HEK293 (cell line): ENCODE data around the gene SLC6A17.
A peak's percentile ranks its signal among the peaks of the same experiment; 100 is the strongest.

Experiments
- FEZF1 ChIP-seq: fragments of 450-650 bp; formaldehyde crosslinking; IDR thresholded peaks from 2 replicates; pipeline ENCODE4 v1.5.1; 2016; ENCODE audit warnings: missing biosample characterization, missing genetic modification characterization
- GFI1B ChIP-seq: fragments of 450-650 bp; formaldehyde crosslinking; IDR thresholded peaks from 2 replicates; pipeline ENCODE4 v1.5.1; 2016; ENCODE audit warnings: missing biosample characterization, missing genetic modification characterization
- HOXC10 ChIP-seq: sonication (generic); formaldehyde crosslinking; IDR thresholded peaks from 2 replicates; pipeline ENCODE4 v1.8.1; 2023; ENCODE audit warnings: mild to moderate bottlenecking, missing genetic modification reagents
- ZBTB21 ChIP-seq: fragments of 450-650 bp; formaldehyde crosslinking; IDR thresholded peaks from 2 replicates; pipeline ENCODE4 v1.5.1; 2017; ENCODE audit warnings: missing biosample characterization, missing genetic modification characterization
- ZEB2 ChIP-seq: fragments of 450-650 bp; formaldehyde crosslinking; IDR thresholded peaks from 2 replicates; pipeline ENCODE4 v1.5.1; 2016; ENCODE audit warnings: missing biosample characterization, missing genetic modification characterization
- ZNF10 ChIP-seq: fragments of 450-650 bp; formaldehyde crosslinking; IDR thresholded peaks from 2 replicates; pipeline ENCODE4 v1.5.1; 2017; ENCODE audit warnings: missing biosample characterization, missing genetic modification characterization
- ZNF140 ChIP-seq: fragments of 450-650 bp; formaldehyde crosslinking; IDR thresholded peaks from 2 replicates; pipeline ENCODE4 v1.5.1; 2016; ENCODE audit warnings: missing biosample characterization, missing genetic modification characterization
- ZNF16 ChIP-seq: fragments of 450-650 bp; formaldehyde crosslinking; IDR thresholded peaks from 2 replicates; pipeline ENCODE4 v1.5.1; 2016; ENCODE audit warnings: low read depth, missing biosample characterization, missing genetic modification characterization
- ZNF169 ChIP-seq: fragments of 450-650 bp; formaldehyde crosslinking; IDR thresholded peaks from 2 replicates; pipeline ENCODE4 v1.5.1; 2016; ENCODE audit warnings: missing biosample characterization, missing genetic modification characterization
- ZNF174 ChIP-seq: fragments of 450-650 bp; formaldehyde crosslinking; IDR thresholded peaks from 2 replicates; pipeline ENCODE4 v1.5.0; 2017; ENCODE audit warnings: missing biosample characterization, mild to moderate bottlenecking, missing genetic modification characterization
- ZNF184 ChIP-seq: fragments of 450-650 bp; IDR thresholded peaks from 2 replicates; pipeline ENCODE4 v1.5.1; 2018; ENCODE audit warnings: missing biosample characterization, mild to moderate bottlenecking, missing genetic modification characterization
- ZNF221 ChIP-seq: fragments of 450-650 bp; formaldehyde crosslinking; IDR thresholded peaks from 2 replicates; pipeline ENCODE4 v1.5.1; 2017; ENCODE audit warnings: missing biosample characterization, missing genetic modification characterization, borderline replicate concordance
- ZNF423 ChIP-seq: fragments of 450-650 bp; formaldehyde crosslinking; IDR thresholded peaks from 2 replicates; pipeline ENCODE4 v1.5.1; 2016; ENCODE audit warnings: missing biosample characterization, missing genetic modification characterization
- ZNF473 ChIP-seq: fragments of 450-650 bp; formaldehyde crosslinking; IDR thresholded peaks from 2 replicates; pipeline ENCODE4 v1.5.1; 2017; ENCODE audit warnings: missing biosample characterization, missing genetic modification characterization
- ZNF501 ChIP-seq: fragments of 450-650 bp; formaldehyde crosslinking; IDR thresholded peaks from 2 replicates; pipeline ENCODE4 v1.5.1; 2016; ENCODE audit warnings: missing biosample characterization, missing genetic modification characterization
- ZNF558 ChIP-seq: fragments of 450-650 bp; formaldehyde crosslinking; IDR thresholded peaks from 2 replicates; pipeline ENCODE4 v1.5.1; 2016; ENCODE audit warnings: missing biosample characterization, missing genetic modification characterization
- ZNF571 ChIP-seq: fragments of 450-650 bp; formaldehyde crosslinking; IDR thresholded peaks from 2 replicates; pipeline ENCODE4 v1.5.0; 2017; ENCODE audit warnings: missing biosample characterization, missing genetic modification characterization
- ZNF626 ChIP-seq: fragments of 450-650 bp; sonication (Bioruptor Pico); formaldehyde crosslinking; IDR thresholded peaks from 2 replicates; pipeline ENCODE4 v1.5.1; 2018; ENCODE audit warnings: missing biosample characterization, missing genetic modification characterization, inconsistent platforms
- ZNF629 ChIP-seq: fragments of 450-650 bp; formaldehyde crosslinking; IDR thresholded peaks from 2 replicates; pipeline ENCODE4 v1.5.1; 2017; ENCODE audit warnings: missing biosample characterization, missing genetic modification characterization
- ZNF785 ChIP-seq: fragments of 450-650 bp; formaldehyde crosslinking; IDR thresholded peaks from 2 replicates; pipeline ENCODE4 v1.5.1; 2016; ENCODE audit warnings: missing biosample characterization, missing genetic modification characterization
- ZNF791 ChIP-seq: fragments of 450-650 bp; formaldehyde crosslinking; IDR thresholded peaks from 2 replicates; pipeline ENCODE4 v1.5.1; 2016; ENCODE audit warnings: missing biosample characterization, missing genetic modification characterization
- ZNF792 ChIP-seq: fragments of 450-650 bp; formaldehyde crosslinking; IDR thresholded peaks from 2 replicates; pipeline ENCODE4 v1.5.1; 2016; ENCODE audit warnings: missing biosample characterization, missing genetic modification characterization
- ZNF837 ChIP-seq: fragments of 450-650 bp; formaldehyde crosslinking; IDR thresholded peaks from 2 replicates; pipeline ENCODE4 v1.5.1; 2016; ENCODE audit warnings: missing biosample characterization, missing genetic modification characterization
- TF ChIP-seq, protein P1 (sequence below): fragments of 450-650 bp; formaldehyde crosslinking; IDR thresholded peaks from 2 replicates; pipeline ENCODE4 v1.5.1; 2016; ENCODE audit warnings: missing biosample characterization, missing genetic modification characterization
- TF ChIP-seq, protein P2 (sequence below): fragments of 450-650 bp; IDR thresholded peaks from 2 replicates; pipeline ENCODE4 v1.5.1; 2018; ENCODE audit warnings: missing biosample characterization, missing genetic modification characterization
- TF ChIP-seq, protein P3 (sequence below): fragments of 450-650 bp; formaldehyde crosslinking; IDR thresholded peaks from 2 replicates; pipeline ENCODE4 v1.5.1; 2016; ENCODE audit warnings: missing biosample characterization, missing genetic modification characterization
- TF ChIP-seq, protein P4 (sequence below): fragments of 450-650 bp; formaldehyde crosslinking; IDR thresholded peaks from 2 replicates; pipeline ENCODE4 v1.5.1; 2016; ENCODE audit warnings: missing biosample characterization, missing genetic modification characterization
- TF ChIP-seq, protein P5 (sequence below): fragments of 450-650 bp; formaldehyde crosslinking; IDR thresholded peaks from 2 replicates; pipeline ENCODE4 v1.5.1; 2017; ENCODE audit warnings: missing biosample characterization, missing genetic modification characterization
- TF ChIP-seq, protein P6 (sequence below): fragments of 450-650 bp; IDR thresholded peaks from 2 replicates; pipeline ENCODE4 v1.5.1; 2018; ENCODE audit warnings: missing biosample characterization, mild to moderate bottlenecking, missing genetic modification characterization

Gene SLC6A17

DNA sequence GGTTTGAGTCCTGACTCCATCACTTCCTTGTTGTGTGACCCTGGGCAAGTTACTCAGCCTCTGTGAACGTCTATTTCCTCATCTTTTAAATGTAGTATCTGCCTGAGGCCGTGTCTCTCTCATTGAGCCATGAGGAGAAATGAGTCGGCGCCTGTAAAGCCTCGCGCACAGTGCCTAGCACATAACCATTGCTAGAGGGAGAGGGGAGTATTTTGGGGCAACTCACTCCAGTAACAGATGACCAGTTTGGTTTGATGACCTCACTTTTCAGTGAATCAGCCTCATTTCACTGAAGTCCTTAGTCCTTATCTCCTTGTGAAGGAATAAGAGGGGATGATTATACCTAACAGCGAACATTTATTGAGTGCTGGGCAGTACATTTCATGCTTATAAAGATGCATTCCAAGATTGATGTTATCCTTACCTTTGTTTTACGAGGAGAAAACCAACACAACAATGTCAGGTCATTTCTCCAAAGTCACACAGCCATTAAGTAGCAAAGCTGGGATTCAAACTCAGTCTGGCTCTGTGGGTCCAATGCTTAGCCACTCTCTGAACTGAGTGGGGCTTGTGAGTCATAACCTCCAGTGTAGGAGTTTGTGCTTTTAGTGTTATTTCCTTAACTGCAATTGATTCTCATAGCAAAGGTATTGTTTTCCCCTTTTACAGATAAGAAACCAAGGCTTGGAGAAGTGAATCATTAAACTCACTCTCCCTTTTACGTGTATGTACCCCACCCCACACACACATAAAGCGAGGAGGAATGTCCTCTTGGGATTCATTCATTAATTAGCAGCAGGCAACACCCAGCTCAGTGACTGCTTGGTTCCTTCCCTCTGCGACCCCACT, 85.8 kb downstream of the SLC6A17 start (continued):
- TF ChIP-seq FEZF1 (tag by site-specific recombination) (peak; percentile 65), ZNF792 (tag by site-specific recombination) (no peak), ZNF169 (no peak), ZBTB21 (tag by site-specific recombination) (peak; percentile 87), ZNF221 (tag by site-specific recombination) (no peak), ZNF791 (tag by site-specific recombination) (no peak), ZNF837 (tag by site-specific recombination) (no peak), ZNF423 (tag by site-specific recombination) (no peak), ZNF629 (tag by site-specific recombination) (peak; percentile 92), ZNF140 (no peak), ZNF626 (tag by site-specific recombination) (no peak), ZNF785 (tag by site-specific recombination) (no peak), ZNF501 (tag by site-specific recombination) (no peak), ZNF558 (tag by site-specific recombination) (0 out of 2 replicates have a peak, but pooled peaks have one; percentile 21), ZEB2 (tag by site-specific recombination) (peak; percentile 62), ZNF10 (tag by site-specific recombination) (no peak), ZNF473 (no peak), ZNF184 (tag by site-specific recombination) (peak; percentile 9; the same call in 1 of the 2 replicates), ZNF174 (no peak), GFI1B (no peak), HOXC10 (no peak), ZNF16 (tag by site-specific recombination) (no peak), ZNF571 (no peak)
- TF ChIP-seq, protein P1, sequence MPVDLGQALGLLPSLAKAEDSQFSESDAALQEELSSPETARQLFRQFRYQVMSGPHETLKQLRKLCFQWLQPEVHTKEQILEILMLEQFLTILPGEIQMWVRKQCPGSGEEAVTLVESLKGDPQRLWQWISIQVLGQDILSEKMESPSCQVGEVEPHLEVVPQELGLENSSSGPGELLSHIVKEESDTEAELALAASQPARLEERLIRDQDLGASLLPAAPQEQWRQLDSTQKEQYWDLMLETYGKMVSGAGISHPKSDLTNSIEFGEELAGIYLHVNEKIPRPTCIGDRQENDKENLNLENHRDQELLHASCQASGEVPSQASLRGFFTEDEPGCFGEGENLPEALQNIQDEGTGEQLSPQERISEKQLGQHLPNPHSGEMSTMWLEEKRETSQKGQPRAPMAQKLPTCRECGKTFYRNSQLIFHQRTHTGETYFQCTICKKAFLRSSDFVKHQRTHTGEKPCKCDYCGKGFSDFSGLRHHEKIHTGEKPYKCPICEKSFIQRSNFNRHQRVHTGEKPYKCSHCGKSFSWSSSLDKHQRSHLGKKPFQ (tag by site-specific recombination) = no peak
- TF ChIP-seq, protein P2, sequence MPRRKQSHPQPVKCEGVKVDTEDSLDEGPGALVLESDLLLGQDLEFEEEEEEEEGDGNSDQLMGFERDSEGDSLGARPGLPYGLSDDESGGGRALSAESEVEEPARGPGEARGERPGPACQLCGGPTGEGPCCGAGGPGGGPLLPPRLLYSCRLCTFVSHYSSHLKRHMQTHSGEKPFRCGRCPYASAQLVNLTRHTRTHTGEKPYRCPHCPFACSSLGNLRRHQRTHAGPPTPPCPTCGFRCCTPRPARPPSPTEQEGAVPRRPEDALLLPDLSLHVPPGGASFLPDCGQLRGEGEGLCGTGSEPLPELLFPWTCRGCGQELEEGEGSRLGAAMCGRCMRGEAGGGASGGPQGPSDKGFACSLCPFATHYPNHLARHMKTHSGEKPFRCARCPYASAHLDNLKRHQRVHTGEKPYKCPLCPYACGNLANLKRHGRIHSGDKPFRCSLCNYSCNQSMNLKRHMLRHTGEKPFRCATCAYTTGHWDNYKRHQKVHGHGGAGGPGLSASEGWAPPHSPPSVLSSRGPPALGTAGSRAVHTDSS = no peak
- TF ChIP-seq, protein P3, sequence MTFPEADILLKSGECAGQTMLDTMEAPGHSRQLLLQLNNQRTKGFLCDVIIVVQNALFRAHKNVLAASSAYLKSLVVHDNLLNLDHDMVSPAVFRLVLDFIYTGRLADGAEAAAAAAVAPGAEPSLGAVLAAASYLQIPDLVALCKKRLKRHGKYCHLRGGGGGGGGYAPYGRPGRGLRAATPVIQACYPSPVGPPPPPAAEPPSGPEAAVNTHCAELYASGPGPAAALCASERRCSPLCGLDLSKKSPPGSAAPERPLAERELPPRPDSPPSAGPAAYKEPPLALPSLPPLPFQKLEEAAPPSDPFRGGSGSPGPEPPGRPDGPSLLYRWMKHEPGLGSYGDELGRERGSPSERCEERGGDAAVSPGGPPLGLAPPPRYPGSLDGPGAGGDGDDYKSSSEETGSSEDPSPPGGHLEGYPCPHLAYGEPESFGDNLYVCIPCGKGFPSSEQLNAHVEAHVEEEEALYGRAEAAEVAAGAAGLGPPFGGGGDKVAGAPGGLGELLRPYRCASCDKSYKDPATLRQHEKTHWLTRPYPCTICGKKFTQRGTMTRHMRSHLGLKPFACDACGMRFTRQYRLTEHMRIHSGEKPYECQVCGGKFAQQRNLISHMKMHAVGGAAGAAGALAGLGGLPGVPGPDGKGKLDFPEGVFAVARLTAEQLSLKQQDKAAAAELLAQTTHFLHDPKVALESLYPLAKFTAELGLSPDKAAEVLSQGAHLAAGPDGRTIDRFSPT = peak; percentile 62; the same call in 1 of the 2 replicates
- TF ChIP-seq, protein P4, sequence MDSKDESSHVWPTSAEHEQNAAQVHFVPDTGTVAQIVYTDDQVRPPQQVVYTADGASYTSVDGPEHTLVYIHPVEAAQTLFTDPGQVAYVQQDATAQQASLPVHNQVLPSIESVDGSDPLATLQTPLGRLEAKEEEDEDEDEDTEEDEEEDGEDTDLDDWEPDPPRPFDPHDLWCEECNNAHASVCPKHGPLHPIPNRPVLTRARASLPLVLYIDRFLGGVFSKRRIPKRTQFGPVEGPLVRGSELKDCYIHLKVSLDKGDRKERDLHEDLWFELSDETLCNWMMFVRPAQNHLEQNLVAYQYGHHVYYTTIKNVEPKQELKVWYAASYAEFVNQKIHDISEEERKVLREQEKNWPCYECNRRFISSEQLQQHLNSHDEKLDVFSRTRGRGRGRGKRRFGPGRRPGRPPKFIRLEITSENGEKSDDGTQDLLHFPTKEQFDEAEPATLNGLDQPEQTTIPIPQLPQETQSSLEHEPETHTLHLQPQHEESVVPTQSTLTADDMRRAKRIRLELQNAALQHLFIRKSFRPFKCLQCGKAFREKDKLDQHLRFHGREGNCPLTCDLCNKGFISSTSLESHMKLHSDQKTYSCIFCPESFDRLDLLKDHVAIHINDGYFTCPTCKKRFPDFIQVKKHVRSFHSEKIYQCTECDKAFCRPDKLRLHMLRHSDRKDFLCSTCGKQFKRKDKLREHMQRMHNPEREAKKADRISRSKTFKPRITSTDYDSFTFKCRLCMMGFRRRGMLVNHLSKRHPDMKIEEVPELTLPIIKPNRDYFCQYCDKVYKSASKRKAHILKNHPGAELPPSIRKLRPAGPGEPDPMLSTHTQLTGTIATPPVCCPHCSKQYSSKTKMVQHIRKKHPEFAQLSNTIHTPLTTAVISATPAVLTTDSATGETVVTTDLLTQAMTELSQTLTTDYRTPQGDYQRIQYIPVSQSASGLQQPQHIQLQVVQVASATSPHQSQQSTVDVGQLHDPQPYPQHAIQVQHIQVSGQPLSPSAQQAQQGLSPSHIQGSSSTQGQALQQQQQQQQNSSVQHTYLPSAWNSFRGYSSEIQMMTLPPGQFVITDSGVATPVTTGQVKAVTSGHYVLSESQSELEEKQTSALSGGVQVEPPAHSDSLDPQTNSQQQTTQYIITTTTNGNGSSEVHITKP (tag by site-specific recombination) = peak; percentile 82
- TF ChIP-seq, protein P5, sequence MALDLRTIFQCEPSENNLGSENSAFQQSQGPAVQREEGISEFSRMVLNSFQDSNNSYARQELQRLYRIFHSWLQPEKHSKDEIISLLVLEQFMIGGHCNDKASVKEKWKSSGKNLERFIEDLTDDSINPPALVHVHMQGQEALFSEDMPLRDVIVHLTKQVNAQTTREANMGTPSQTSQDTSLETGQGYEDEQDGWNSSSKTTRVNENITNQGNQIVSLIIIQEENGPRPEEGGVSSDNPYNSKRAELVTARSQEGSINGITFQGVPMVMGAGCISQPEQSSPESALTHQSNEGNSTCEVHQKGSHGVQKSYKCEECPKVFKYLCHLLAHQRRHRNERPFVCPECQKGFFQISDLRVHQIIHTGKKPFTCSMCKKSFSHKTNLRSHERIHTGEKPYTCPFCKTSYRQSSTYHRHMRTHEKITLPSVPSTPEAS (tag by site-specific recombination) = no peak
- TF ChIP-seq, protein P6, sequence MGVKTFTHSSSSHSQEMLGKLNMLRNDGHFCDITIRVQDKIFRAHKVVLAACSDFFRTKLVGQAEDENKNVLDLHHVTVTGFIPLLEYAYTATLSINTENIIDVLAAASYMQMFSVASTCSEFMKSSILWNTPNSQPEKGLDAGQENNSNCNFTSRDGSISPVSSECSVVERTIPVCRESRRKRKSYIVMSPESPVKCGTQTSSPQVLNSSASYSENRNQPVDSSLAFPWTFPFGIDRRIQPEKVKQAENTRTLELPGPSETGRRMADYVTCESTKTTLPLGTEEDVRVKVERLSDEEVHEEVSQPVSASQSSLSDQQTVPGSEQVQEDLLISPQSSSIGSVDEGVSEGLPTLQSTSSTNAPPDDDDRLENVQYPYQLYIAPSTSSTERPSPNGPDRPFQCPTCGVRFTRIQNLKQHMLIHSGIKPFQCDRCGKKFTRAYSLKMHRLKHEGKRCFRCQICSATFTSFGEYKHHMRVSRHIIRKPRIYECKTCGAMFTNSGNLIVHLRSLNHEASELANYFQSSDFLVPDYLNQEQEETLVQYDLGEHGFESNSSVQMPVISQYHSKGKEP (tag by site-specific recombination) = no peak
